Measurements from ENCODE around the gene GPR143. TPM values are rescaled to one million over a fixed set of nuclear protein-coding genes. Genes with fewer than 3 reads are reported as not detected.

Gene GPR143
- total and polyA plus RNA-seq, 7 experiments from 2014 or later = 0.20 TPM; not detected in 6

GRCh38 chrX:9690046-9690445, 75.6 kb downstream of the GPR143 start:
- Histone ChIP-seq H3K36me3 (ENCODE audit: control insufficient read depth in 2 of 3, insufficient read depth in 3 of 3, low read length in 3 of 3) (peaks cover 0 to 48% (median 10%) of the 10 kb centered on the region in 3 experiments), H3K27ac (ENCODE audit: low read depth, low read length) (no peak overlapping the region), H3K9me3 (ENCODE audit: control insufficient read depth in 2 of 3, low read length in 3 of 3) (no peaks in the 10 kb centered on the region), H3K4me1 (ENCODE audit: control insufficient read depth in 2 of 2, insufficient read depth in 2 of 2, low read length in 2 of 2) (no peaks in the 10 kb centered on the region), H3K27me3 (ENCODE audit: control insufficient read depth in 2 of 2, insufficient read depth in 2 of 2, low read length in 2 of 2) (no peaks in the 10 kb centered on the region), H3K4me3 (ENCODE audit: low read length) (no peak overlapping the region)
- ChIA-PET POLR2A (no interaction called here), CTCF (no interaction called here)
- intact Hi-C loops (cut with micrococcal nuclease) = no loop called here
- DNase-seq = no peak
- H3K27ac Mint-ChIP-seq = no peak overlapping the region
- peaks cover 4 to 48% (median 17%) of the 10 kb centered on the region in 5 donors for H3K36me3 Mint-ChIP-seq
- no peak for ATAC-seq
- peaks cover 0 to 5% (median 0%) of the 10 kb centered on the region in 7 donors for H3K4me1 Mint-ChIP-seq
- no peaks in the 10 kb centered on the region for H3K27me3 Mint-ChIP-seq
- H3K9me3 Mint-ChIP-seq = no peaks in the 10 kb centered on the region
- no peak overlapping the region for H3K4me3 Mint-ChIP-seq

GRCh38 chrX:9688833-9689232, 76.8 kb downstream of the GPR143 start:
- H3K27me3 Mint-ChIP-seq = no peaks in the 10 kb centered on the region
- no peaks in the 10 kb centered on the region for H3K9me3 Mint-ChIP-seq
- peaks cover 0 to 5% (median 0%) of the 10 kb centered on the region in 7 donors for H3K4me1 Mint-ChIP-seq
- no peak overlapping the region for H3K4me3 Mint-ChIP-seq
- Histone ChIP-seq H3K4me3 (ENCODE audit: low read length) (no peak overlapping the region), H3K36me3 (ENCODE audit: control insufficient read depth in 2 of 3, insufficient read depth in 3 of 3, low read length in 3 of 3) (peaks cover 0 to 49% (median 10%) of the 10 kb centered on the region in 3 experiments), H3K9me3 (ENCODE audit: control insufficient read depth in 2 of 3, low read length in 3 of 3) (no peaks in the 10 kb centered on the region), H3K27ac (ENCODE audit: low read depth, low read length) (no peak overlapping the region), H3K27me3 (ENCODE audit: control insufficient read depth in 2 of 2, insufficient read depth in 2 of 2, low read length in 2 of 2) (no peaks in the 10 kb centered on the region), H3K4me1 (ENCODE audit: control insufficient read depth in 2 of 2, insufficient read depth in 2 of 2, low read length in 2 of 2) (no peaks in the 10 kb centered on the region)
- intact Hi-C loops (cut with micrococcal nuclease) = no loop called here
- no peak overlapping the region for H3K27ac Mint-ChIP-seq
- ChIA-PET CTCF (no interaction called here), POLR2A (no interaction called here)
- DNase-seq (no peak), ATAC-seq (no peak)
- H3K36me3 Mint-ChIP-seq = peaks cover 4 to 44% (median 17%) of the 10 kb centered on the region in 5 donors

GRCh38 chrX:9687899-9688298, 77.7 kb downstream of the GPR143 start:
- H3K36me3 Mint-ChIP-seq = peaks cover 4 to 42% (median 14%) of the 10 kb centered on the region in 5 donors
- POLR2A ChIA-PET = no interaction called here

GRCh38 chrX:9683350-9683749, 82.3 kb downstream of the GPR143 start:
- intact Hi-C loops (cut with micrococcal nuclease) = no loop called here
- Histone ChIP-seq H3K27ac (ENCODE audit: low read depth, low read length) (no peak overlapping the region), H3K36me3 (ENCODE audit: control insufficient read depth in 2 of 3, insufficient read depth in 3 of 3, low read length in 3 of 3) (peaks cover 0 to 28% (median 0%) of the 10 kb centered on the region in 3 experiments), H3K4me1 (ENCODE audit: control insufficient read depth in 2 of 2, insufficient read depth in 2 of 2, low read length in 2 of 2) (no peaks in the 10 kb centered on the region), H3K27me3 (ENCODE audit: control insufficient read depth in 2 of 2, insufficient read depth in 2 of 2, low read length in 2 of 2) (no peaks in the 10 kb centered on the region), H3K4me3 (ENCODE audit: low read length) (no peak overlapping the region), H3K9me3 (ENCODE audit: control insufficient read depth in 2 of 3, low read length in 3 of 3) (no peaks in the 10 kb centered on the region)
- Mint-ChIP-seq H3K4me1 (peaks cover 0 to 9% (median 0%) of the 10 kb centered on the region in 7 donors), H3K36me3 (peaks cover 5 to 27% (median 11%) of the 10 kb centered on the region in 5 donors), H3K27me3 (no peaks in the 10 kb centered on the region), H3K9me3 (peaks cover 0 to 3% (median 0%) of the 10 kb centered on the region in 11 donors), H3K27ac (no peak overlapping the region), H3K4me3 (no peak overlapping the region)
- no peak for DNase-seq
- ChIA-PET CTCF (no interaction called here), POLR2A (no interaction called here)
- ATAC-seq = no peak

More at GRCh38 chrX:9687899-9688298, 77.7 kb downstream of the GPR143 start:
- Histone ChIP-seq H3K36me3 (ENCODE audit: control insufficient read depth in 2 of 3, insufficient read depth in 3 of 3, low read length in 3 of 3) (peaks cover 0 to 44% (median 8%) of the 10 kb centered on the region in 3 experiments), H3K27me3 (ENCODE audit: control insufficient read depth in 2 of 2, insufficient read depth in 2 of 2, low read length in 2 of 2) (no peaks in the 10 kb centered on the region), H3K9me3 (ENCODE audit: control insufficient read depth in 2 of 3, low read length in 3 of 3) (no peaks in the 10 kb centered on the region), H3K4me3 (ENCODE audit: low read length) (no peak overlapping the region), H3K4me1 (ENCODE audit: control insufficient read depth in 2 of 2, insufficient read depth in 2 of 2, low read length in 2 of 2) (no peaks in the 10 kb centered on the region), H3K27ac (ENCODE audit: low read depth, low read length) (no peak overlapping the region)
- H3K27me3 Mint-ChIP-seq = no peaks in the 10 kb centered on the region
- ATAC-seq (no peak), DNase-seq (no peak)
- no peak overlapping the region for H3K4me3 Mint-ChIP-seq
- H3K4me1 Mint-ChIP-seq = peaks cover 0 to 4% (median 0%) of the 10 kb centered on the region in 7 donors
- no peaks in the 10 kb centered on the region for H3K9me3 Mint-ChIP-seq
- H3K27ac Mint-ChIP-seq = no peak overlapping the region
- intact Hi-C loops (cut with micrococcal nuclease) = no loop called here
- CTCF ChIA-PET = no interaction called here

DNA sequence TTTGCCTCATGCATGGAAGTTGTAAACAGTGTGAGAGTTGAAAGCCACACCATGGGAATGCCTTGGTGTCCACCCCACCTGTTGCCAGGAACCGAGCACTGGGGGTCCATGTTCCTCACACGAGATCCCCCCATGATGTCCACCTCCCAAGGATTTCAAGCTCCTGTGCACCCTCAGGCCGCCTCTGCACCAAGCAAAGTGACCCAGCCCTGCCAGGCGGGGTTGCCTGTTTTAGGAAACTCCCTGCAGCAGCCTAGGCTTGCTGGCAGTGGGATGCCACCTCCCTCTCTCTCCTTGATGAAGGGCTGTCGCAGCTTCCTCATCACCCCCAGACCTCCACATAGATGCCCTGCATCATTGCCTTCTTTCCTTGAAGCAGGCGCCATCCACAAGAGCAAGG, 82.8 kb downstream of the GPR143 start:
- no peak overlapping the region for H3K27ac Mint-ChIP-seq
- ATAC-seq (no peak), DNase-seq (no peak)
- CTCF ChIA-PET = no interaction called here
- Histone ChIP-seq H3K36me3 (ENCODE audit: control insufficient read depth in 2 of 3, insufficient read depth in 3 of 3, low read length in 3 of 3) (peaks cover 0 to 23% (median 0%) of the 10 kb centered on the region in 3 experiments), H3K27me3 (ENCODE audit: control insufficient read depth in 2 of 2, insufficient read depth in 2 of 2, low read length in 2 of 2) (no peaks in the 10 kb centered on the region), H3K9me3 (ENCODE audit: control insufficient read depth in 2 of 3, low read length in 3 of 3) (no peaks in the 10 kb centered on the region), H3K4me3 (ENCODE audit: low read length) (no peak overlapping the region), H3K27ac (ENCODE audit: low read depth, low read length) (no peak overlapping the region), H3K4me1 (ENCODE audit: control insufficient read depth in 2 of 2, insufficient read depth in 2 of 2, low read length in 2 of 2) (no peaks in the 10 kb centered on the region)
- H3K4me3 Mint-ChIP-seq = no peak overlapping the region
- intact Hi-C loops (cut with micrococcal nuclease) = no loop called here
- POLR2A ChIA-PET = no interaction called here
- H3K27me3 Mint-ChIP-seq = no peaks in the 10 kb centered on the region
- H3K9me3 Mint-ChIP-seq = peaks cover 0 to 7% (median 0%) of the 10 kb centered on the region in 11 donors
- H3K36me3 Mint-ChIP-seq = peaks cover 5 to 29% (median 14%) of the 10 kb centered on the region in 5 donors
- H3K4me1 Mint-ChIP-seq = peaks cover 0 to 12% (median 0%) of the 10 kb centered on the region in 7 donors

- POLR2A ChIA-PET = no interaction called here
- Mint-ChIP-seq H3K4me3 (peak overlapping the region in 1 of 10 donors; percentile 1), H3K9me3 (peaks cover 0 to 10% (median 0%) of the 10 kb centered on the region in 11 donors), H3K4me1 (peaks cover 0 to 15% (median 3%) of the 10 kb centered on the region in 7 donors), H3K27me3 (no peaks in the 10 kb centered on the region), H3K36me3 (peaks cover 5 to 33% (median 18%) of the 10 kb centered on the region in 5 donors), H3K27ac (peak overlapping the region in 2 of 9 donors; percentile 4 to 64)
- intact Hi-C loops (cut with micrococcal nuclease) = no loop called here
- H3K9me3 ChIP-seq (ENCODE audit: control insufficient read depth in 2 of 3, low read length in 3 of 3) = no peaks in the 10 kb centered on the region
- ATAC-seq (no peak), DNase-seq (no peak)
- H3K36me3 ChIP-seq (ENCODE audit: control insufficient read depth in 2 of 3, insufficient read depth in 3 of 3, low read length in 3 of 3) = peaks cover 0 to 19% (median 0%) of the 10 kb centered on the region in 3 experiments
- H3K27ac ChIP-seq (ENCODE audit: low read depth, low read length) = no peak overlapping the region
- no peak overlapping the region for H3K4me3 ChIP-seq (ENCODE audit: low read length)
- CTCF ChIA-PET = no interaction called here
- no peaks in the 10 kb centered on the region for H3K27me3 ChIP-seq (ENCODE audit: control insufficient read depth in 2 of 2, insufficient read depth in 2 of 2, low read length in 2 of 2)
- H3K4me1 ChIP-seq (ENCODE audit: control insufficient read depth in 2 of 2, insufficient read depth in 2 of 2, low read length in 2 of 2) = no peaks in the 10 kb centered on the region
Measured at GRCh38 chrX:9682456-9682855, 83.2 kb downstream of the GPR143 start.

DNA sequence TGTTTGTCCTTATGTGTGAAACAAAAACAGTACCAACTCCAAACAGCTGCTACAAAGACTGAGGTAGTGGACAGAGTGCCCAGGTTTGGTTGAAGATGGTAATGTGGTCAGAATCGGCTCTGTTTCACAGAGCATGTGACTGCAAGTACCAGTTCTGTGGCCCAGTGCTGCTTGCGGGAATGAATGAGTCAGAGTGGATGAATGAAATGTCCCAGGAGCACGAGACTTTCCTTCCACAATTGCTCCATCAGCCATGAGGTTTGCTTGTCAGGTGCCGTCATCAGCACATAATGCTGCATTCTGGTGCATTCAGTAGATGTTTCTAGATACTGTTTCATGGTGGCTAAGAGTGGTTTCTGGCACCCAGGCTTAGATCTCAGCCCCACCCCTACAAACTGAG, 84.2 kb downstream of the GPR143 start:
- CTCF ChIA-PET = no interaction called here

More for the DNA sequence above, 84.2 kb downstream of the GPR143 start:
- DNase-seq (no peak), ATAC-seq (no peak)
- Histone ChIP-seq H3K4me3 (ENCODE audit: low read length) (no peak overlapping the region), H3K36me3 (ENCODE audit: control insufficient read depth in 2 of 3, insufficient read depth in 3 of 3, low read length in 3 of 3) (peaks cover 0 to 18% (median 0%) of the 10 kb centered on the region in 3 experiments), H3K4me1 (ENCODE audit: control insufficient read depth in 2 of 2, insufficient read depth in 2 of 2, low read length in 2 of 2) (no peaks in the 10 kb centered on the region), H3K27me3 (ENCODE audit: control insufficient read depth in 2 of 2, insufficient read depth in 2 of 2, low read length in 2 of 2) (no peaks in the 10 kb centered on the region), H3K9me3 (ENCODE audit: control insufficient read depth in 2 of 3, low read length in 3 of 3) (no peaks in the 10 kb centered on the region), H3K27ac (ENCODE audit: low read depth, low read length) (no peak overlapping the region)
- POLR2A ChIA-PET = no interaction called here
- H3K27ac Mint-ChIP-seq = no peak overlapping the region
- H3K4me3 Mint-ChIP-seq = no peak overlapping the region
- H3K4me1 Mint-ChIP-seq = peaks cover 0 to 22% (median 13%) of the 10 kb centered on the region in 7 donors
- no peaks in the 10 kb centered on the region for H3K27me3 Mint-ChIP-seq
- H3K9me3 Mint-ChIP-seq = peaks cover 0 to 18% (median 0%) of the 10 kb centered on the region in 11 donors
- intact Hi-C loops (cut with micrococcal nuclease) = no loop called here
- H3K36me3 Mint-ChIP-seq = peaks cover 5 to 43% (median 17%) of the 10 kb centered on the region in 5 donors
